Testis (tissue), 2 donors: ENCODE data around the gene KCNQ5.

Experiments
- POLR2A ChIP-seq: fragments of 450-650 bp; IDR thresholded peaks from one replicate; pipeline ENCODE4 v1.6.1; 2017; ENCODE audit warnings: antibody characterized with exemption, mild to moderate bottlenecking, moderate library complexity
- TF ChIP-seq, protein P1 (sequence below), 3 experiments: fragments of 450-650 bp in 2 of 3; fragments of 200-600 bp in 1 of 3; sonication (generic) in 1 of 3; IDR thresholded peaks; one replicate each; pipeline ENCODE4 v1.5.1; 2016 to 2019; ENCODE audit warnings: antibody characterized with exemption in 3 of 3, mild to moderate bottlenecking in 2 of 3, moderate library complexity in 1 of 3

DNA sequence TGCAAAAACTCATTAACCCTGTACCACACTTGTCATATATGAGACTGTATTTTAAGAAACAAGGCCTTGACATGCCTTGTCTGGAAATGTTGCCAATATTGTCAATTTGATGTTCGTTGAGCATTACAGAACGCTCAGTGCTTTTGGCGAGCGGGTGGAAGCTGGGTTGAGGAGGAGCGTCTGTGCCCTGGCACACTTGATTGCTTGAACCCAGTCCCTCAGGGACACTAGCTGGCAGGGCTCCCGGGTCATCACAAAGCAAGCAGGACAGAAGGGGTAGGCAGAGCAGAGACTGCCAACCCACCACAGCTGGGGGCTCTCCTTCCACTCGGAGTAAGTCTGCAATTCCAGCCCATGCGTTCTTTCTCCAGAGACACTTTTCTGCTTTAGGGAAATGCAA lies 317.1 kb downstream of the KCNQ5 start:
- TF ChIP-seq, protein P1, sequence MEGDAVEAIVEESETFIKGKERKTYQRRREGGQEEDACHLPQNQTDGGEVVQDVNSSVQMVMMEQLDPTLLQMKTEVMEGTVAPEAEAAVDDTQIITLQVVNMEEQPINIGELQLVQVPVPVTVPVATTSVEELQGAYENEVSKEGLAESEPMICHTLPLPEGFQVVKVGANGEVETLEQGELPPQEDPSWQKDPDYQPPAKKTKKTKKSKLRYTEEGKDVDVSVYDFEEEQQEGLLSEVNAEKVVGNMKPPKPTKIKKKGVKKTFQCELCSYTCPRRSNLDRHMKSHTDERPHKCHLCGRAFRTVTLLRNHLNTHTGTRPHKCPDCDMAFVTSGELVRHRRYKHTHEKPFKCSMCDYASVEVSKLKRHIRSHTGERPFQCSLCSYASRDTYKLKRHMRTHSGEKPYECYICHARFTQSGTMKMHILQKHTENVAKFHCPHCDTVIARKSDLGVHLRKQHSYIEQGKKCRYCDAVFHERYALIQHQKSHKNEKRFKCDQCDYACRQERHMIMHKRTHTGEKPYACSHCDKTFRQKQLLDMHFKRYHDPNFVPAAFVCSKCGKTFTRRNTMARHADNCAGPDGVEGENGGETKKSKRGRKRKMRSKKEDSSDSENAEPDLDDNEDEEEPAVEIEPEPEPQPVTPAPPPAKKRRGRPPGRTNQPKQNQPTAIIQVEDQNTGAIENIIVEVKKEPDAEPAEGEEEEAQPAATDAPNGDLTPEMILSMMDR (IDR thresholded peaks at IDR 0.05) = no peak
- no peak for TF ChIP-seq POLR2A
